ENCODE results near the gene DMD.
"Not testable (repeated sequence)": the region's sequence is repeated elsewhere in the genome, so short reads cannot be mapped to it uniquely, and the experiment has no call there.

The DMD gene

DNA sequence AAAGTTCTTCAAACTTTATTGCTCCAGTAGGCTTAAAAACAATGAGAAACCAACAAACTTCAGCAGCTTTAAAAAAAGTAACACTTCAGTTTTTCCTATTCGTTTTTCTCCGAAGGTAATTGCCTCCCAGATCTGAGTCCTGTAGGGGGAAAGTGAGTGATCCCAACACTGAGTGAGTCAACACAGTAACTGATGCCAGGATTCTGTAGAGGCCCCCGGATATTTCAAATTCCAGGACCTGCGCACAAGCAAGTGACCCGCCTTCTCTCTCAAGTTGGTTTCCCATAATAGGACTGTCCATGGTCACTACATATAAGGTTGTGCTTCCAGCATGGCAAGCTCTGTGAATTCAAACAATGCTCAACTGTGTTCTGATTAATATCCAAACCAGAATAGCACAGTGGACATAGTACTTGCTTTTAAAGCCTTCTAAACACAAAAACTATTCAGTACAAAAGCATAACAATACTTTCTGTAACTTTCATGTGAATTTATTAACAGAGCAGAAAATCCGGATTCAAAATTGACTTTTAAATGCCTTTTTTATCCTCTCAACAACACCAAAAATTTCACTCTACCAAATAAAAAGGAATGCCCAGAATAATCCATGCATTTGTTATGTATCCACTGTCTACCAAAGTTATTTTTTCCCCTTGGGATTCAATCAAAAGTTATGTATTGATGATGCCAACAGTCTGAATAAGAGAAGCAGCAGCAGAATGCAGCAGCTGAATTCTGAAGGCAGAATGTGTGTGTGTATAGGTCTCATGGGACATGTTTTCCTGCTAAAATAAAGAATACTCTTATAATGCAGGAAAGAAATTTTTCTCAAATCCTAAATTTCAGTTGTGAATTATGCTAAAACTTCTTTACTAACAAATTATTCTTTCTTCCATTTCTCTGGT lies at the start of gene DMD:
Gene DMD, minus strand, starts transcription at position 194 of the 905 bp plus-strand sequence. CDS start 237 bp downstream, outside the sequence.
- no peak for DNase-seq

DNA sequence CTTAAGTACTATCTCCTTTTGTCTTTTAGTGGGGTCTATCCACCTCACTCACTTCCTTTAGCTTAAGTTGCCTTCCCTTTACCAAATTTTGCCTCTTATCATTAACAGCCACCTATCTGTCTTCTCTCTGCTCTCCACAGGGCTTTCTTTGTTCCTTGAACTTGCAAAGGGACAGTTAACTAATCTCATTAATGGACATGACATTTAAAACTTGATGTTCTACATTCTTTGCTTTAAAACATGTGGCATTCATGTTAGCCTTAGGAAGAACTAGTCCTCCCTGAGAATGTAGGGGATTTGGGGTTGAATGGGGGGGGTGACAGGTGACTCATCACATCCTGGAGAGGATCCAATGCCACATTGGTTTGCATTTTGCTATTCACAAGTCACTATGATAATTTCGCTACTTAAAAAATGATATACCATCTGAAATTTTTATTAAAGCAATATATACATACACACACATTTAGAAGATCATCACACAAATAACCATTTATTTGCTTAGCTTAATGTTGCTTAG lies 41.0 kb upstream of the DMD start:
- DNase-seq: no peak

DNA sequence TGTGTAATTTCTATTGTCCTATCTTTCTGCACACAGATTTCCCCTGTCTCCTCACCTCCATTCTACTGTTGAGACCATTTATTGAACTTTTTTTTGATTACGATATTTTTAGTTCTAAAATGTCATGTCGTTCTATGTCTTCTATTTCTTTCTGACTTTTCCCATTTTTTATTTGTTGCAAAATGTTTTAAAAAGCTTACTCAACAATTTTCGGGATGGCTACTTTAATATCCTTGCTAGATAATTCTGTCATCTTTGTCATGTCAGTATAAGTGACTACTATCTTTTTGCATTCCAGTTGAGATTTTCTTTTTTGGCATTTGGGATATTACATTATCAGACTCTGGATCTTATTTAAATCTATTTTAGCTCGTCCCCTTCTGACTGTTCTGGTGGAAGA lies 7.5 kb upstream of the DMD start:
- DNase-seq: no peak

DNA sequence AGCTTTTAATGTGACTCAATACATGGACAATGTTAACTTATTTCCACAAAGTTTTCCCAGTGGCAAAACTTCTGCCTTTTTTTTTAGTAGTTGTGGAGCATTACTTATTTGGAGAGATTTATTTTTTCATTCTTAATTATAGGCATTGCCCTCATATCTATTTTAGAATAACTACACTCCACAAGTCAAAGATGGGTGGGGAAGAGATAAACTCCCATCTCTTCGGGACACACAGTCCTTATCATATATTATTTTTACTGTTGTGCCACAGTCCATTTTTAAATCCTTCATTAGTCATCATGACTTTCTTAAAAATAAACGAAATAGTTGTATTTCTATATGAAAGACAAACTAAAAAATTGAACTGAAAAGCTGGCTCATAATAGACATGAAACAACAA lies 1.2 kb downstream of the DMD start:
- no peak for DNase-seq

DNA sequence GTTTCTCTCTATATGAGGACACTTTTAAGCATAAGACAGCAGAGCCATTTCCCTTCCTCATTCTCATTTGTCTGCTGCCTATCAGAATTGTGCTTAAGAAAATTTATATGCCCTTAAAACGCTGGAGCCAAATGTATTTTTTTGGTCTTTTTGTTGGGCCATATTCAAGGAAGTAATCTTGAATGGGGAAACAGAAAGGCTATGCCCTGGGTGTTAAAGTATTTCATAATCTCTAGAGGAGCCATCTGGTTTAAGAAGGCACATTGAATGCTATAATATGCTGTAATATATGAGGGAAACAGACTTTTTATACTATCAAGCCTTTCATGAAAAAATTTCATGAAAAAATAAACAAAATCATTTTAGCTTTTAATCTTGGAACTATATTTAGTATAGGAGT lies 4.3 kb downstream of the DMD start:
- DNase-seq: no peak

DNA sequence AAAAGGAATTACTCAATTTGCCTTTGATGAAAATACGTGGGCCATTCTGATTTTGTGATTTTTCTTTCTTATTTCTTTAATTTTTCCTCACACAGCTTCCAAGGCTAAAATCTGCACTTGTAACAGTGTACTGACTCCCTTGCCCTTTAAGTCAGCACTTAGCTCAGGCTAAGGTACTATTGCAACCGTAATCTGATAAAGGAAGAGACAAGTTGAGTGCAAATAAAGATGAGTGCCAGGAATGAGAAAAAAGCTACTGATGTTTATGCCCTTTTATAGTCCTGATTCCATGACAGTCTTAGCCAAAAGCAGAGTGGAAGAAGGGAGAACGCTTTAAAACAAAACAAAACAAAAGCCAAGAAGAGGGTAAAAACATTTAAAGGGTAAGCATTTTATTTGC lies 6.0 kb downstream of the DMD start:
- DNase-seq: no peak

DNA sequence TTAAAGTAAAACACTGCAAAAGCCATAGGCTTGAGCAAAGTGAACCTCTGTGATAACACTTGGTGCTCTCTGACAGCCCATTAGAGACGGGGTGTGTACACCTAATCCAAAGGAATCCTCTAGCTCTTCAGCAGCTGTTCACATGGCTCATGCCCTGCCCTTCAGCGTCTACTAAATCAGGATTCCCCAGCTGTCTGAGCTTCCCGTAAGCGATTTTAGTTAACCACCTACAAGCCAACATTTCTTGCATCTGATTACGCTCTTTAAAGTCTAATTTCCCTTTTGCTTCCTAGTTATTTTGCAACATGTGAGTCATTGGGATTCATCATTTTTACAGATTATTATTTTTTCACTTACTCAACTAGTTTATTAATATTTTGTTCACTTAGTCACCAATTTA lies 6.5 kb downstream of the DMD start:
- no peak for DNase-seq

DNA sequence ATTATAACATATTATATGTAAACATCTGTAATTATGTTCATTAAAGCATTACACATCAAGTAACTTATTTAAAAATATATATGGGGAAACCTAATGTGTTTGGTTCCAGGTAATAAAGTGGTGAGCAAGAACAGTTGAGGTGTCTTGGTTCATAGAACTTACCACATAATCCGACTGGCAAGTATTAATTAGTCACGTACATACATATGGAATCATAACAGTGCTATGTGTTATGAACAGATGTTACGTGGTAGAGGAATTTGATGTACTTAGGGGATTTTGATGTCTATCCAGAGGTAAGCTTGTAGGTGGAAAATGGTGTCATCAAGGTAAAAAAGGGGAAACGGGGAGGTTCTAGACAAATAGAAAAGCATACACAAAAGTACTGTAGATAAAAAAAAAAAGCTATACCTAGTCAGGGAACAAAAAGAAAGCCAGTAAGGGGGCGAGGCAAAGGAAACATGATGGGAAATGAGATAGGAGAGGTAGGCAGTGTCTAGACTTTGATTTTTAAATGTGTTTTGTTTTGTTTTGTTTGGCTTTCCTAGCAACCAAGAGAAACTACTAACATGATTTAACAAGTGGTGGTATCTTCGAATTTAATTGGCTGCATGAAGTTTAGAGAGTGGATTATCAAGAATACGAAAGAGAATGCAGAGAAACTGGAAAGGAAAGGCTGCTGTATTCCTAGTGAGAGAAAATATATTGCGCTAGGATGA lies 12.6 kb downstream of the DMD start:
- no peak for DNase-seq

DNA sequence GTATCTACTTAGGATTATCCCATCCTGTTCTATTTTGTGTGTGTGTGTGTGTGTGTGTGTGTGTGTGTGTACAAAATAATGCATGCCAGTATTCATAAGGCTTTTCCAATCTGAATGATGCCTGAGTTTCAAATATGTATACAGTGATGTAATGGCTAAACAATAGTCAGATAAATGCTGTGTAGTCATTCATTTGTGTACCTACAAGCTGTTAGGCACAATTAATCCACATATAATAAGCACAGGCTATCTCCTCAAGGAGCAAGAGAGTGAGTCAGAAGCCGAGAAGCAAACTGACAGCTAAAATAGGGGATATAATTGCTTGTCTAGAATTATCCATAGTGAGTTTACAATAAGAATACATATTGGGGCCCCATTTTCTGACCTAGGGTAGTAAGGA lies 15.7 kb downstream of the DMD start:
- no peak for DNase-seq

DNA sequence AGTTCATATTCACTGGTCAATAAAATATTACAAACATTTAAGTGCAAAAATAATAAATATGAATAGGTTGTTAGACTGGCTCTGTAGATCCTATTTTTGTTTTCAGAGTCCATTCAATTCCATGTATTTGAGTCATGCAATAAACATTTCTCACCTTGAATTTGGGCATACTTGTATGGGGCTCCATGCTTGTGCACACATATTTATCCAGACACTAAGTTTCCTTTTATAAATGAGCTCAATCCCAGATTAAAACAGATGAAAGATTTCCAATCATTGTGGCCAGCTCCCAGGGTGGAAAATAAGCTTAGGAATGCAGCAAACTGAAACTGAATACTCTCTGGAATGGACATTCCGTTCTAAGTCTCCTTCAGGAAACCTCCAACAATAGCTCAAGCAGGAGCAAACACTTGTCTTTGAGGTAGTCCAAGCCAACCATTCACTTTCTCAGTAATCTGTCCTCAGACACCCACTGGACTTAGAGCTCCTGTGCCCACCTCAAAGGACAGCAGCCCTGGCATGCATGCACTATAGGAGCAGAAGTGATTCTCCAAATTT lies 16.4 kb downstream of the DMD start:
- no peak for DNase-seq

DNA sequence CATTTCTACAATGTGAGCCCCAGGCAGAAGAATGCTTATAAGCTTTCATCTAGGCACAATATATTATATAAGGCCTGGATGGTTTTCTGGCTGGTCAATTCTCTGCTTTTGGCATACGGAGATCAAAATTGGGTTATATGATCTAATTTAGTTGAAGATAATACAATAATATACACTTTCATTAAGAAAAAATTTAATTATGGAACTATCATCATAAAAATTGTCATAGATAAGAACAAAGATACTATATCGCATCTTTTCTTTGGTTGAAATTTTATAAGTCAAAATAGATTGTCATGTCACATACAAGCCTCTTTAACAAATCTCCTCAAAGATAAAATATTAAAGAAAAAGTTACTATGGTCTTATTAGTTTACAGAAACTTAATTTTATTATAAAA lies 17.1 kb downstream of the DMD start:
- no peak for DNase-seq

DNA sequence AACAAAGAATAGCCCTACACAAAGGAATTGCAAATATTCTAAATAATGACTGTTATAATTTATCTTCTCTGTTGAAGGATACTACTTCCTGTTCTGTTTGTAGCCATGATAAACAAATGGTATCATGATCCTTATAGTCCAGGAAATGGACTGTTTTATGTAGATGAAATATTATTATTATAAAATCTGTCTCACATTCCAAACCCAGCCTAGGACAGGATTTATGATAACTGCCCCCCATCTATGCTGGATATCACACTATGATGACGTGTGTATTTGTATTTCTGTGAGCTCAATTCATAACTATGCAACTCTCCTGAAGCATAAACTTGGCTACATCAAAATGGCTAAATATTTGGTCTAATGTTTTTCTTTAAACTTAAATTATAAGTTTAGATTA lies 21.3 kb downstream of the DMD start:
- no peak for DNase-seq

DNA sequence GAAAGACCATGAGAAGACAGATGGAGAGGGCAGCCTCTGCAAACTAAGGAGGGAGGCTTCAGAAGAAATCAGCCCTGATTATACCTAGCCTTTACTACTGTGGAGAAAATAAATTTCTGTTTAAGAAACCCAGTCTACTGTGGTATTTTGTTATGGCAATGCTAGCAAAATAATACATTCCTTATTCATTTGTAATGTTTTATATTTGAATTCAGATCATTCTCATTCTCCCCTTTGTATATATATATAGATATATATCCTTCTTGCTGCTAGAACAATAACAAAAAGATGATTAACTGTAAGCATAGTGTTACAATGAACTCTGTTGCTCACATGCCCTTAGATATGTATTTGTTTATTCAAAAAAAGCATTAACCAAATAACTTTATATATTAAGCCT lies 22.5 kb downstream of the DMD start:
- no peak for DNase-seq

DNA sequence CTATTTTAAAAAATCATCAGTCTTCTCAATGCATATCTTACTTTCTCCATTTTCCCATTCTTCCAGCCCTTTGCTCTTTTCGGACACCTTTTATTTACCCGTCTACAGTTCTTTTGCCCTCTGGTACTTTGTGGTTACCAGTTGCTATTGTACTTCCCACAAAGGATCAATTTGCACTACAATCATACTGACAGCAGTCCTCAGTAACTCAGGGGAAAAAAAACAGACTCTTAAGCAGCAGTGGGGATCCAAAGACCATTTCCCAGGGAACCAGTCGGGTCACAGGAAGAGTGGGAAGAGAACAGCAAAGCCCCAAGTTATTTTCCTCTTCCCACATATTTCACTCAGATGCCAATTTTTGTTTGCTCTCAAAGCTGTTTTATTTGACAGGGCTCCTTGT lies 23.1 kb downstream of the DMD start:
- no peak for DNase-seq

DNA sequence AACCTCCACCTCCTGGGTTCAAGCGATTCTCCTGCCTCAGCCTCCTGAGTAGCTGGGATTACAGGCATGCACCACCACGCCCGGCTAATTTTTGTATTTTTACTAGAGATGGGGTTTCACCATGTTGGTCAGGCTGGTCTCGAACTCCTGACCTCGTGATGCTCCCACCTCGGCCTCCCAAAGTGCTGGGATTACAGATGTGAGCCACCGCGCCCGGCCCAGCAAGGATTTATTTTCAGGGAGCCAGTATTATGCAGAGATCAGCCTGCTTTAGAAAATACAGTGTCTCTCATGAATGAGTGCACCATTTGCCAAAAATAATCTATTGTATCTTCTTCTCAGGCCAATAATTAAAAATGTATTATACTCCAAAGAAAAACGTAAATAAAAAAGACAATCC lies 26.5 kb downstream of the DMD start:
- not testable (repeated sequence) for DNase-seq

DNA sequence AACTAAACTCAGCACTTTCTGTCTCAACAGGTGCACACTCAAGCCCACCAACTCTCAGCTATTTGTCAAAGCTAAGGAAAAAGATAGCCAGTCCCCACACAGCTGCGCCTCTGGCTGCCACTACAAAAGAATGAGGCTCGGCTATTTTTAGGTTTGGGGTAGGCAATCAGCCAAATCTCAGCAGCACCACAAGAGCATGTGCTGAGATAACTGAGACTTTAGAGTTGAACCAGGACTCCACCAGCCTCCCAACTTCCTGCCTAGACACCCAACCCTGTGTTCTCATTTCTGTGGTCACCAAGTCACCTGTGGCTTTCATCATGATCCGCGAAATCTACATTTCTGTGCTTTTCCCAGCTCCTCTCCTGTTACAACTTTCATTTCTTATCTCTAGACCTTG lies 28.0 kb downstream of the DMD start:
- DNase-seq: no peak

DNA sequence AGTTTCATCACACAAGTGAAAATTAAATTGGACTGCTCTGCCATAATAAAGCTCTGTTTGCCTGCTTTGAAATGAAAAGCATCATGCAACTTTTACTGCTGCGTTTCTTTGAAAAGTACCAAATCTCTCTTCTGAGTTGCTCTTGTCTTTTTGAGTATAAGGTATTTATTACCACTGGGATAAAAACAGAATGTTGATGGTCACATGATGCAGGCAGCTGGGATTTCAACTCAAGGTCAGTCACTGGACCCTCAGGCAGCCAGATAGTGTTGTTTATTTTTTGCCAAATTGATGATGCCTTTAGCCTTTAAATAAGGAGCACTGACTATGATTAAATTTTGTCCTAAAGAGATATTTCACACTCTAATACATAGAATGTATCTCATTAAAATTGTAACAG lies 32.7 kb downstream of the DMD start:
- no peak for DNase-seq

DNA sequence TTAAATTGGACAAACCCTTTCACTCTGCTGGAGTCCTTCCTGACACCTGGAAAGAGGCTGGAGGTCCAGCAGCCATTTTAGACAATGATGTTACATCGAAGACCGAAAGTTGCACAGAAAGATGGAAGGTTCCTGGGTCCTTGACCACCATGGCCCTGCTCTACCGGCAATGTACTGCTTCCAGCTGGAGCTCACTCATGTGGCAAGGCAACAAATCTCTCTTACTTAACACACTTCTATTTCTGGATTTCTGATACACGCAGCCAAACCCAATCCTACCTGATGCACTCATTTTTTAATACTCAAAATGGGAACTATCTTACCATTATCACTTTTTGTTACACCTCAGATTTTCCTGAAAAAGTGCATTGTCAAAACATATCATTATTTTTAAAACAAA lies 33.1 kb downstream of the DMD start:
- no peak for DNase-seq

DNA sequence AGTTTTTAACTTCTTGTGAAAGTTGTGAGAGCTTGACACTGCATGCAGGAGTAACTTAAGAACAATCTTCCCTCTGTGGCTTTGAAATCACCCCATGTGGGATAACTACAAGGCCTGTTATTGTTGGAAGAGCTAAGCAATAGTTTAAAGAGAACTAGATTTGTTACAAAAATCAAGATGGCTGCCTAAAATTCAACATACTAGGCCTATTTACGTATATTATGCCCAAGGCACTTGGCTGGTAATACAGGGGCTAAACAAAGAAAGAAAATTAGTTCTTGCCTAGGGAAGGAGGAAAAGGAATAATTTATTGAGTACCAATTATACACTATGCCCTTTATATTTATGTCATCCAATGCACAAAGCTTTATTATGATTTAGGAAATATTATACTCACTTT lies 36.1 kb downstream of the DMD start:
- no peak for DNase-seq

DNA sequence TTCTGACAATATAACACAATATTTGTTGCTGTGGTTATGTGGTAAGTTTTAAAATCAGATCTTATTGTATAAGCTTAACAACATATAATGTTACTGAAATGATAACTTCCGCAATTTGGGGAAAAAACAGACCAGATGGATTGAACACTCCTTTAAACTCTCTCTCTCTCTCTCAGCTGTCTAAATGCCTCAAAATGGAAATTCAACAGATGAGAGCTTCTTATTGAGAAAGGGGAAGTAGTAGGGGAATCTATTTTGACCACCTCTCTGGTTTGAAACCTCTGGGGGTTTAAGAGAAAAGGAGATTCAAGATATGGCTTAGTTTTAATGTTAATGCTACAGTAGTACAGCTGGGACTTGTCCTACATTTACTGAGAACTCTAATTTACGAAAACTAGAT lies 40.3 kb downstream of the DMD start:
- DNase-seq: no peak

DNA sequence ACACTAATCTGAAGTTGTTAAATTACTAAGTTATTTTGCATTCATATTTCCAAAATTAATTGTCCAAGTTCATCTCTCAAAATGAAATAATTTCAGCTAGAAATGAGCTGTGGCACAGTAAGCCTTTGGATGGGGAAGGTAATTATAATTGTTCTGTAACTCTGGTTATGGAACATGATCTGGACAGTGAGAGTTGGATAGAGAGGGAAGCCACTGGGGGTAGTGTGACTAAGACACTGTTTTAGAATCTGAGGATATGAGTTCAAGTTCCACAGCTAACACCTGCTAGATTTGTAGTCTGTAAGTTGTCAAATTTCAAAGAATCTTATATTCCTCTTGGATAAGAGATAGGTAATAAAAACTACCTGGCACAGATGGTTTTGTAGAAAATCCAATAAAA lies 49.5 kb downstream of the DMD start:
- DNase-seq: no peak

DNA sequence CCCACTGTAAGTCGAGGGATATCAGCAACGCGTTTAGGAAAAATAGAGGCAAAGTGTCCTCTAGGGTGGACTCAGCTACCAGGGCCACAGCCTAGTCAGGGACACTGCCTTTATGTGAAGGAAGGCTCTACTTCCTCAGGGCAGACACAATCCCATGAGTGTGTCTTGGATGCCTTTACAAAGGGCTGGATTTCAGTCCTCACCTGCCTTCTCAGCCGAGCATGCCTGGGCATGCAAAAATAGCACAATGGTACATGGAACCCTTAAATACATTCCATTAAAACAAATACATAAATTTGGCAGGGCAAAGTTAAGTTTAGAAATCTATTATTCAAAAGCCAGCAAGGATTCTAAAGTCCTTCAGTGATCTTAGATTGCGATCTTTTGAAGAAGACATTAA lies 51.1 kb downstream of the DMD start:
- no peak for DNase-seq

DNA sequence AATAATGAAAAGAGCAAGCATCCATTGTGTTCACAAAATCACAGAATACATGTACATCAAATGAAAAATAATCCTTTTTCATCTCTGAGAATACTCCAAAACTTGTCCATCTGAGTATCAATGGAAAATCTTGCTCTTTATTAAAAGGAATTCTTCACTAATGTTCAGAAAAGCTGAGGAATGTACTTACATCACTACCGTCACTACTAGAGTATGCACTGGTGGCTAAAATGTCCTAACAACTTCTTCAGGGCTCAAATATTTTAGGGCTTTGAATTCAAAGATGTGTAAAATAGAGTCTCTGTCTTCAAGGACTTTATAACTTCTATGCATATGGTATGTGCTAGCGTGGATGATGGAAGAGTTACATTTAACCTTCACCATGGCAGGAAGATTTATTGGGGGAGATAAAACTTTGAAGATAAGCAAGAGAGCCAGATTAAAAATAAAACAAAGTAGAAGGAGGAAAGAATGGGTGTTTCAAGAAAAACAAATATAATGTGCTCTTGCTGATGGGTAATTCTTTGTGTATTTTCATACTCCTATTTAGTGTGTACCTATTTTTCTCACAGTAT lies 55.1 kb downstream of the DMD start:
- no peak for DNase-seq

DNA sequence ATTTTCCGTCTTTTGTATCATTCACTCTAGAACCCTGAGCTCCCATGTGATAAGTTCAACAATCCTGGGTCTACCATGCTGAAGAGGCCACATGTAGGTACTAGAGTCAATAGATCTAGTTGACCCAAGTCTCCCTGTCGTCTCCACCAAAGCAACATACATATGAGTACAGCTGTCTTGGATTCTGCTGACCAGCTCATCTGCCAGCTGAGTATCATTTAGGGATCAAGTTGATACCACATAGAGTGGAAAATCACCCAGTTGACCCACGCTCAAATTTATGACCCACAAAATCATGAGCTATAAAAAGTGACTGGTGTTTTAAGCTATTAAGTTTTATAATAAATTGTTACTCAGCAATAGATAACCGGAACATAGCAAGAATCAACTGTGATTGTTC lies 61.8 kb downstream of the DMD start:
- no peak for DNase-seq

All from activated T-cell treated with anti-CD3 and anti-CD28 coated beads, Interleukin-2, amount 50 U/mL, for 48 hours (primary cell).